ENCODE data around the gene PFDN6. TPM values are rescaled to one million over a fixed set of nuclear protein-coding genes. Genes with fewer than 3 reads are reported as not detected.
A peak's percentile ranks its signal among the peaks of the same experiment; 100 is the strongest.

PFDN6 gene
- total and polyA plus RNA-seq, 2 of the 13 experiments (the other 11 are each of a cell fraction or from before 2014, with no cell fraction given): 75.5 to 87.0 TPM

DNA sequence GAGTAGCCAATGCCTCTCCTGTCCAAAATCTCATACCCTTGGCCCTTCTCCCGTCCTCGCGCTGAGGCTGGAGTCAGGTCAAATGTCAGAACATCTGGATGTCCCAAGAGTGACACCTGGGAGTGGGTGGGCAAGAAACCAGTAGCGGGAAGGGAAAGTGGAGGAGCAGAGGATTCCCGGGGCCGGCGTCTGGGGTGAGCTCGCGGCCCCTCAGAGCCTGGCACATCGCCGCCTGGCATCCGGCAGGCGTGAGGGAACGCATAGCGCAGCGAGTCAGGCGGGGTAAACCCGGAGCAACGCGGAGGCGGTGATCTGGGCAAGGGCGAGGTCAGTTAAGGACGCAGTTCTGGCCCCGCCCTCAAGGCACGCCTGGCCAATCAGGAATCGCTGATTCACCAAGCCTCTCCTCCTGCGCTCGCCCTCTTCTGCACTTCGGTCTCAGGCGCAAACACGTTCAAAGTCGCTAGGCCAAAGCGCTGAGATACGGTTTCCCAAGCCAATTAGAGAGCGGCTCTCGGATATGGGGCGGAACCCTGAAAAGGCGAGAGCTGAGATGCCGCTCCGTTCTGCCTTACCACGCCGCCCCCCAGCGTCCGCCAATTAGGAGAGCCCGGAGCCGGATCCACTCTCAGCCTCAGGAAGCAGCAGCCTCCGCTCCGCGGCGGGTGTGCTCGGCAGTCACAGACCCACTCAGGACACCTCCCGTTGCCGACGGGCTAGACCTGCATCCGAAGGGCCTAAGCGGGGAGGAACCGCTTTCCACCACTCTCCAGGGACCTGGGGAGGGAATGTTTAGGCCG lies 40.3 kb upstream of the PFDN6 start (continued):
- no peak for TF ChIP-seq U2AF1 (optimal IDR thresholded peaks at IDR 0.05; ENCODE audit: low read depth, low read length)
- no peak; the same call in 1 of the 2 replicates for TF ChIP-seq ZNF614 (CRISPR knock-in tag; IDR thresholded peaks at IDR 0.05; ENCODE audit: borderline replicate concordance)
- TF ChIP-seq, protein P1, sequence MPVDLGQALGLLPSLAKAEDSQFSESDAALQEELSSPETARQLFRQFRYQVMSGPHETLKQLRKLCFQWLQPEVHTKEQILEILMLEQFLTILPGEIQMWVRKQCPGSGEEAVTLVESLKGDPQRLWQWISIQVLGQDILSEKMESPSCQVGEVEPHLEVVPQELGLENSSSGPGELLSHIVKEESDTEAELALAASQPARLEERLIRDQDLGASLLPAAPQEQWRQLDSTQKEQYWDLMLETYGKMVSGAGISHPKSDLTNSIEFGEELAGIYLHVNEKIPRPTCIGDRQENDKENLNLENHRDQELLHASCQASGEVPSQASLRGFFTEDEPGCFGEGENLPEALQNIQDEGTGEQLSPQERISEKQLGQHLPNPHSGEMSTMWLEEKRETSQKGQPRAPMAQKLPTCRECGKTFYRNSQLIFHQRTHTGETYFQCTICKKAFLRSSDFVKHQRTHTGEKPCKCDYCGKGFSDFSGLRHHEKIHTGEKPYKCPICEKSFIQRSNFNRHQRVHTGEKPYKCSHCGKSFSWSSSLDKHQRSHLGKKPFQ (CRISPR knock-in tag; IDR thresholded peaks at IDR 0.05; ENCODE audit: insufficient replicate concordance): peak; percentile 56
- no peak for TF ChIP-seq HMG20A (CRISPR knock-in tag; IDR thresholded peaks at IDR 0.05; ENCODE audit: borderline replicate concordance)
- TF ChIP-seq HNRNPL (IDR thresholded peaks at IDR 0.05; ENCODE audit: low read depth, low read length): peak; percentile 98
- no peak for TF ChIP-seq ZNF431 (CRISPR knock-in tag; IDR thresholded peaks at IDR 0.05; ENCODE audit: borderline replicate concordance, low read depth)
- no peak for TF ChIP-seq FLYWCH1 (CRISPR knock-in tag; IDR thresholded peaks at IDR 0.05)
- peak; percentile 76 for TF ChIP-seq POLR2AphosphoS5 (IDR thresholded peaks at IDR 0.05; ENCODE audit: low read depth, low read length)
- TF ChIP-seq, protein P2, sequence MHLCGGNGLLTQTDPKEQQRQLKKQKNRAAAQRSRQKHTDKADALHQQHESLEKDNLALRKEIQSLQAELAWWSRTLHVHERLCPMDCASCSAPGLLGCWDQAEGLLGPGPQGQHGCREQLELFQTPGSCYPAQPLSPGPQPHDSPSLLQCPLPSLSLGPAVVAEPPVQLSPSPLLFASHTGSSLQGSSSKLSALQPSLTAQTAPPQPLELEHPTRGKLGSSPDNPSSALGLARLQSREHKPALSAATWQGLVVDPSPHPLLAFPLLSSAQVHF (CRISPR knock-in tag; IDR thresholded peaks at IDR 0.05): no peak
- no peak; the same call in 1 of the 2 replicates for TF ChIP-seq ZNF83 (CRISPR knock-in tag; IDR thresholded peaks at IDR 0.05; ENCODE audit: borderline replicate concordance)
- no peak for TF ChIP-seq HOXA7 (CRISPR knock-in tag; IDR thresholded peaks at IDR 0.05)
- TF ChIP-seq ZBTB1 (CRISPR knock-in tag; IDR thresholded peaks at IDR 0.05; ENCODE audit: borderline replicate concordance): no peak
- TF ChIP-seq ZNF619 (CRISPR knock-in tag; IDR thresholded peaks at IDR 0.05): peak; percentile 19; the same call in 1 of the 2 replicates
- peak; percentile 71 for TF ChIP-seq ZNF451 (CRISPR knock-in tag; IDR thresholded peaks at IDR 0.05)
- TF ChIP-seq, protein P3, sequence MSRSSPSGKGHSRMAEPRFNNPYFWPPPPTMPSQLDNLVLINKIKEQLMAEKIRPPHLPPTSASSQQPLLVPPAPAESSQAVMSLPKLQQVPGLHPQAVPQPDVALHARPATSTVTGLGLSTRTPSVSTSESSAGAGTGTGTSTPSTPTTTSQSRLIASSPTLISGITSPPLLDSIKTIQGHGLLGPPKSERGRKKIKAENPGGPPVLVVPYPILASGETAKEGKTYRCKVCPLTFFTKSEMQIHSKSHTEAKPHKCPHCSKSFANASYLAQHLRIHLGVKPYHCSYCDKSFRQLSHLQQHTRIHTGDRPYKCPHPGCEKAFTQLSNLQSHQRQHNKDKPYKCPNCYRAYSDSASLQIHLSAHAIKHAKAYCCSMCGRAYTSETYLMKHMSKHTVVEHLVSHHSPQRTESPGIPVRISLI (CRISPR knock-in tag; IDR thresholded peaks at IDR 0.05; ENCODE audit: borderline replicate concordance): no peak
- peak; percentile 100 for TF ChIP-seq THRA (CRISPR knock-in tag; IDR thresholded peaks at IDR 0.05; ENCODE audit: borderline replicate concordance)
- no peak for TF ChIP-seq CHD4 (IDR thresholded peaks at IDR 0.05; ENCODE audit: borderline replicate concordance, low read length)
- 0 out of 2 replicates have a peak, but pooled peaks have one; percentile 17 for TF ChIP-seq STAG1 (CRISPR knock-in tag; IDR thresholded peaks at IDR 0.05)
- TF ChIP-seq, protein P4, sequence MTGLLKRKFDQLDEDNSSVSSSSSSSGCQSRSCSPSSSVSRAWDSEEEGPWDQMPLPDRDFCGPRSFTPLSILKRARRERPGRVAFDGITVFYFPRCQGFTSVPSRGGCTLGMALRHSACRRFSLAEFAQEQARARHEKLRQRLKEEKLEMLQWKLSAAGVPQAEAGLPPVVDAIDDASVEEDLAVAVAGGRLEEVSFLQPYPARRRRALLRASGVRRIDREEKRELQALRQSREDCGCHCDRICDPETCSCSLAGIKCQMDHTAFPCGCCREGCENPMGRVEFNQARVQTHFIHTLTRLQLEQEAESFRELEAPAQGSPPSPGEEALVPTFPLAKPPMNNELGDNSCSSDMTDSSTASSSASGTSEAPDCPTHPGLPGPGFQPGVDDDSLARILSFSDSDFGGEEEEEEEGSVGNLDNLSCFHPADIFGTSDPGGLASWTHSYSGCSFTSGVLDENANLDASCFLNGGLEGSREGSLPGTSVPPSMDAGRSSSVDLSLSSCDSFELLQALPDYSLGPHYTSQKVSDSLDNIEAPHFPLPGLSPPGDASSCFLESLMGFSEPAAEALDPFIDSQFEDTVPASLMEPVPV (CRISPR knock-in tag; IDR thresholded peaks at IDR 0.05): peak; percentile 86
- no peak for TF ChIP-seq ZFP37 (CRISPR knock-in tag; IDR thresholded peaks at IDR 0.05; ENCODE audit: borderline replicate concordance)
- no peak for TF ChIP-seq ZNF75D (CRISPR knock-in tag; IDR thresholded peaks at IDR 0.05; ENCODE audit: borderline replicate concordance)
- TF ChIP-seq KDM5A (IDR thresholded peaks at IDR 0.05; ENCODE audit: borderline replicate concordance, low read length): peak; percentile 52; the same call in 1 of the 2 replicates
- TF ChIP-seq FOXP1 (IDR thresholded peaks at IDR 0.05): no peak
- 0 out of 2 replicates have a peak, but pooled peaks have one; percentile 3 for TF ChIP-seq FOXP1 (CRISPR knock-in tag; IDR thresholded peaks at IDR 0.05)
